ENCODE results near the gene MICAL1. TPM values are rescaled to one million over a fixed set of nuclear protein-coding genes. Genes with fewer than 3 reads are reported as not detected.

The MICAL1 gene
- polyA plus RNA-seq, 2 of the 4 experiments (the other 2 are of a cell fraction) = 14.1 to 16.9 TPM

GRCh38 chr6:109471105-109471810, 15.7 kb upstream of the MICAL1 start:
- TF ChIP-seq FOXS1 (CRISPR knock-in tag; IDR thresholded peaks at IDR 0.05) (no peak), RCOR1 (IDR thresholded peaks at IDR 0.05; ENCODE audit: low read depth, low read length) (no peak), NPAS2 (CRISPR knock-in tag; IDR thresholded peaks at IDR 0.05; ENCODE audit: borderline replicate concordance) (no peak), HOXB13 (CRISPR knock-in tag; IDR thresholded peaks at IDR 0.05; ENCODE audit: low read depth) (no peak), JUN (IDR thresholded peaks at IDR 0.05) (no peak), CHD4 (IDR thresholded peaks at IDR 0.05; ENCODE audit: borderline replicate concordance) (no peak)
- TF ChIP-seq, protein P1, sequence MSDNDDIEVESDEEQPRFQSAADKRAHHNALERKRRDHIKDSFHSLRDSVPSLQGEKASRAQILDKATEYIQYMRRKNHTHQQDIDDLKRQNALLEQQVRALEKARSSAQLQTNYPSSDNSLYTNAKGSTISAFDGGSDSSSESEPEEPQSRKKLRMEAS (IDR thresholded peaks at IDR 0.05) = no peak
- POLR2A ChIA-PET = no interaction called here
- 97% methylated on average over 5 of the region's 5 CpGs for WGBS (ENCODE audit: missing lambda C conversion rate)
- Histone ChIP-seq H3K4me3 (no peak overlapping the region), H3K9me3 (no peaks in the 10 kb centered on the region), H3K4me2 (no peak overlapping the region), H3K4me1 (no peaks in the 10 kb centered on the region), H3K27ac (no peak overlapping the region)
- DNase-seq (ENCODE audit: low read depth in 1 of 2, low spot score in 1 of 2) (no peak), FAIRE-seq (no peak), ATAC-seq (no peak)
- CTCF ChIA-PET = no interaction called here

DNA sequence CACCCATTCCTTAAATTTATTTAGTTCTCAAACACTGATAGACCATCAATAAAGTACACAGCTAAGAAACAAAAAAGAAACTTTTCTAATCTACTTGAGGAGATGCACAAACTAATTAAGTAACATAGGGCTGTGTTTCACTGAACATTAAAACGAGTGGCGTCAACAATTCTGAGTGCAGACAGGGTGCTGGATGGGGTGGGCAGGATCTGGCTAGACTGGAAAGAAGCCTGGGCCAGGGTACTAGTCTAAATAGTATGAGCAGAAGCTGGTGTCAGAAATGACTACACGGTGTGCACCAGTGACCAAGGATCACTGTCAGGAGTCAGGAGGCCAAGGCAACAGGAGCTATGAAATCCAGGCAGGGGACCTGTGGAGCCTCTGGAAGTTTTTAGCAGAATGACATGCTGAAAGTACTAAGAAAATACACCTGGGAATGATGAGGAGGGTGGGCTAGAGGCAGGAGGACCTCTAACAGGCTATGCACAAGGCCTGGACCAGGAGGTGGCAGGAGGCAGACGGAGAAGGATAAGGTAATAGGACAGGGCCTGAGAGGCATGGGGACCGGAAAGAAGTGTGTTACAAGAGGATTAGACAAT, 14.1 kb upstream of the MICAL1 start:
- no peak for FAIRE-seq
- CTCF ChIA-PET = no interaction called here

More for the DNA sequence above, 14.1 kb upstream of the MICAL1 start:
- H3K4me3 ChIP-seq = no peak overlapping the region
- no peak overlapping the region for H3K4me2 ChIP-seq
- H3K27ac ChIP-seq = no peak overlapping the region
- TF ChIP-seq, protein P2, sequence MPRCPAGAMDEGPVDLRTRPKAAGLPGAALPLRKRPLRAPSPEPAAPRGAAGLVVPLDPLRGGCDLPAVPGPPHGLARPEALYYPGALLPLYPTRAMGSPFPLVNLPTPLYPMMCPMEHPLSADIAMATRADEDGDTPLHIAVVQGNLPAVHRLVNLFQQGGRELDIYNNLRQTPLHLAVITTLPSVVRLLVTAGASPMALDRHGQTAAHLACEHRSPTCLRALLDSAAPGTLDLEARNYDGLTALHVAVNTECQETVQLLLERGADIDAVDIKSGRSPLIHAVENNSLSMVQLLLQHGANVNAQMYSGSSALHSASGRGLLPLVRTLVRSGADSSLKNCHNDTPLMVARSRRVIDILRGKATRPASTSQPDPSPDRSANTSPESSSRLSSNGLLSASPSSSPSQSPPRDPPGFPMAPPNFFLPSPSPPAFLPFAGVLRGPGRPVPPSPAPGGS (IDR thresholded peaks at IDR 0.05) = no peak
- TF ChIP-seq RNF2 (IDR thresholded peaks at IDR 0.05; ENCODE audit: borderline replicate concordance, low read depth) (no peak), FOSB (CRISPR knock-in tag; IDR thresholded peaks at IDR 0.05) (no peak), REST (IDR thresholded peaks at IDR 0.05) (no peak), CEBPB (IDR thresholded peaks at IDR 0.05) (no peak), RFX5 (IDR thresholded peaks at IDR 0.05) (no peak), TFCP2L1 (CRISPR knock-in tag; IDR thresholded peaks at IDR 0.05) (no peak), TP53 (CRISPR knock-in tag; IDR thresholded peaks at IDR 0.05) (no peak), ZSCAN20 (CRISPR knock-in tag; IDR thresholded peaks at IDR 0.05) (no peak), RARB (CRISPR knock-in tag; IDR thresholded peaks at IDR 0.05) (no peak), SREBF2 (IDR thresholded peaks at IDR 0.05) (no peak), HDAC2 (IDR thresholded peaks at IDR 0.05) (no peak), USF2 (IDR thresholded peaks at IDR 0.05) (no peak), NR3C1 (IDR thresholded peaks at IDR 0.05) (no peak), ZFP36 (IDR thresholded peaks at IDR 0.05; ENCODE audit: borderline replicate concordance, partially characterized antibody) (no peak)
- TF ChIP-seq, protein P3, sequence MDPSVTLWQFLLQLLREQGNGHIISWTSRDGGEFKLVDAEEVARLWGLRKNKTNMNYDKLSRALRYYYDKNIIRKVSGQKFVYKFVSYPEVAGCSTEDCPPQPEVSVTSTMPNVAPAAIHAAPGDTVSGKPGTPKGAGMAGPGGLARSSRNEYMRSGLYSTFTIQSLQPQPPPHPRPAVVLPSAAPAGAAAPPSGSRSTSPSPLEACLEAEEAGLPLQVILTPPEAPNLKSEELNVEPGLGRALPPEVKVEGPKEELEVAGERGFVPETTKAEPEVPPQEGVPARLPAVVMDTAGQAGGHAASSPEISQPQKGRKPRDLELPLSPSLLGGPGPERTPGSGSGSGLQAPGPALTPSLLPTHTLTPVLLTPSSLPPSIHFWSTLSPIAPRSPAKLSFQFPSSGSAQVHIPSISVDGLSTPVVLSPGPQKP (IDR thresholded peaks at IDR 0.05; ENCODE audit: low read depth, low read length) = no peak
- TF ChIP-seq, protein P4, sequence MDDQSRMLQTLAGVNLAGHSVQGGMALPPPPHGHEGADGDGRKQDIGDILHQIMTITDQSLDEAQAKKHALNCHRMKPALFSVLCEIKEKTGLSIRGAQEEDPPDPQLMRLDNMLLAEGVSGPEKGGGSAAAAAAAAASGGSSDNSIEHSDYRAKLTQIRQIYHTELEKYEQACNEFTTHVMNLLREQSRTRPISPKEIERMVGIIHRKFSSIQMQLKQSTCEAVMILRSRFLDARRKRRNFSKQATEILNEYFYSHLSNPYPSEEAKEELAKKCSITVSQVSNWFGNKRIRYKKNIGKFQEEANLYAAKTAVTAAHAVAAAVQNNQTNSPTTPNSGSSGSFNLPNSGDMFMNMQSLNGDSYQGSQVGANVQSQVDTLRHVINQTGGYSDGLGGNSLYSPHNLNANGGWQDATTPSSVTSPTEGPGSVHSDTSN (IDR thresholded peaks at IDR 0.05) = no peak
- no peak for DNase-seq (ENCODE audit: low read depth in 1 of 2, low spot score in 1 of 2)
- WGBS (ENCODE audit: missing lambda C conversion rate) = 92% methylated on average over 5 of the region's 5 CpGs
- no peaks in the 10 kb centered on the region for H3K4me1 ChIP-seq
- POLR2A ChIA-PET = no interaction called here
- H3K9me3 ChIP-seq = no peaks in the 10 kb centered on the region
- no peak for ATAC-seq

All from A549 (cell line).